ENCODE measurements around the gene OGT.

Gene OGT

GRCh38 chrX:71603618-71604017 is 70.7 kb downstream of the OGT start:
- no peak for DNase-seq (ENCODE audit: extremely low read depth, insufficient read length)
- Histone ChIP-seq H3K4me3 (replicated peaks; ENCODE audit: low read depth, low read length) (no peak overlapping the region), H3K27me3 (replicated peaks; ENCODE audit: control insufficient read depth, insufficient read depth, low read length) (no peaks in the 10 kb centered on the region), H3K36me3 (ENCODE audit: control insufficient read depth, insufficient read depth, low read length) (peaks cover 2% of the 10 kb centered on the region)
- TF ChIP-seq, protein P1, sequence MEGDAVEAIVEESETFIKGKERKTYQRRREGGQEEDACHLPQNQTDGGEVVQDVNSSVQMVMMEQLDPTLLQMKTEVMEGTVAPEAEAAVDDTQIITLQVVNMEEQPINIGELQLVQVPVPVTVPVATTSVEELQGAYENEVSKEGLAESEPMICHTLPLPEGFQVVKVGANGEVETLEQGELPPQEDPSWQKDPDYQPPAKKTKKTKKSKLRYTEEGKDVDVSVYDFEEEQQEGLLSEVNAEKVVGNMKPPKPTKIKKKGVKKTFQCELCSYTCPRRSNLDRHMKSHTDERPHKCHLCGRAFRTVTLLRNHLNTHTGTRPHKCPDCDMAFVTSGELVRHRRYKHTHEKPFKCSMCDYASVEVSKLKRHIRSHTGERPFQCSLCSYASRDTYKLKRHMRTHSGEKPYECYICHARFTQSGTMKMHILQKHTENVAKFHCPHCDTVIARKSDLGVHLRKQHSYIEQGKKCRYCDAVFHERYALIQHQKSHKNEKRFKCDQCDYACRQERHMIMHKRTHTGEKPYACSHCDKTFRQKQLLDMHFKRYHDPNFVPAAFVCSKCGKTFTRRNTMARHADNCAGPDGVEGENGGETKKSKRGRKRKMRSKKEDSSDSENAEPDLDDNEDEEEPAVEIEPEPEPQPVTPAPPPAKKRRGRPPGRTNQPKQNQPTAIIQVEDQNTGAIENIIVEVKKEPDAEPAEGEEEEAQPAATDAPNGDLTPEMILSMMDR (IDR thresholded peaks at IDR 0.05; ENCODE audit: insufficient read depth, low read length, poor library complexity, severe bottlenecking): no peak

- no peak for DNase-seq (ENCODE audit: extremely low read depth, insufficient read length)
- no peaks in the 10 kb centered on the region for H3K27me3 ChIP-seq (replicated peaks; ENCODE audit: control insufficient read depth, insufficient read depth, low read length)
- H3K36me3 ChIP-seq (ENCODE audit: control insufficient read depth, insufficient read depth, low read length): peaks cover 2% of the 10 kb centered on the region
- TF ChIP-seq, protein P1 (IDR thresholded peaks at IDR 0.05; ENCODE audit: insufficient read depth, low read length, poor library complexity, severe bottlenecking): no peak
- no peak overlapping the region for H3K4me3 ChIP-seq (replicated peaks; ENCODE audit: low read depth, low read length)
Observed at GRCh38 chrX:71604141-71604540, 71.2 kb downstream of the OGT start.

DNA sequence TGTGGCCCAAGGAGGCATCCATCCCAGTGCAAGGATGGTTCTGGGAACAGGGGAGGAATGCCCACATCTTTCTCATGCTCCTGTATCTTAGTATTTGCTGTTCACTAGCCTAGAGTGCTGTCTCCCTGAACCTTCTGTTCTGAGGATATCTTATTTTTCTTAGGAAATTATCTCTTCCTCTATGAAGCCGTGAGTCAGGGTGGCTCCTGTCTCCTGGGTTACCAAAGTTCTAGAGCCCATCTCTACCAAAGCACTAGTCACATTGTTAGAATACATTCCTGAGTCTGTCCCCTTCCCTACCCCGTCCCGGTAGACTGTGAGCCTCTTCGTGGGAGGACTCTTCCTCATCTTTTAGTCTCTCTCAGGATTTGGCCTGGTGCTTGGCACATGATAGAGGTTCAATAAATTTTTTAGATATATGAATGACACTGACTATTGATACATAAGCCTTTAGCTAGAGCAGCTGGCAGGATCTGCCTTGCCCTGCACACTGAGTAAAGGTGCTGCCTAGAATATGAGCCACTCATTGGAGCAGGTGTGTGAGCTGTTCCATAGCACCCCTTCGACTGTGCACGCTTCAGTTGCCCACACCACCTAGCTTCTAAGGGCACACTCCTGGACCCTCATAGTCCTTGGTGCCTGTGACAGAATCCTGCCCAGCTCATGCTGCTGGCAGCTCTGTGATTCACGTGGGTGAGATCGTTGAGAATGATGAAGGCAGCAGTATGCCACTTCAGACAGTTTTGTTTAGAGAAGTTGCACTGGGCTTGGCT is 72.1 kb downstream of the OGT start:
- Histone ChIP-seq H3K4me3 (replicated peaks; ENCODE audit: low read depth, low read length) (no peak overlapping the region), H3K36me3 (ENCODE audit: control insufficient read depth, insufficient read depth, low read length) (peaks cover 2% of the 10 kb centered on the region), H3K27me3 (replicated peaks; ENCODE audit: control insufficient read depth, insufficient read depth, low read length) (no peaks in the 10 kb centered on the region)
- TF ChIP-seq, protein P1 (IDR thresholded peaks at IDR 0.05; ENCODE audit: insufficient read depth, low read length, poor library complexity, severe bottlenecking): no peak
- DNase-seq (ENCODE audit: extremely low read depth, insufficient read length): no peak

GRCh38 chrX:71606536-71607216 is 73.8 kb downstream of the OGT start:
- Histone ChIP-seq H3K36me3 (ENCODE audit: control insufficient read depth, insufficient read depth, low read length) (peaks cover 4% of the 10 kb centered on the region), H3K4me3 (replicated peaks; ENCODE audit: low read depth, low read length) (no peak overlapping the region), H3K27me3 (replicated peaks; ENCODE audit: control insufficient read depth, insufficient read depth, low read length) (no peaks in the 10 kb centered on the region)
- no peak for DNase-seq (ENCODE audit: extremely low read depth, insufficient read length)
- TF ChIP-seq, protein P1 (IDR thresholded peaks at IDR 0.05; ENCODE audit: insufficient read depth, low read length, poor library complexity, severe bottlenecking): no peak

GRCh38 chrX:71607488-71607887 is 74.6 kb downstream of the OGT start:
- peaks cover 4% of the 10 kb centered on the region for H3K36me3 ChIP-seq (ENCODE audit: control insufficient read depth, insufficient read depth, low read length)
- no peaks in the 10 kb centered on the region for H3K27me3 ChIP-seq (replicated peaks; ENCODE audit: control insufficient read depth, insufficient read depth, low read length)
- TF ChIP-seq, protein P1 (IDR thresholded peaks at IDR 0.05; ENCODE audit: insufficient read depth, low read length, poor library complexity, severe bottlenecking): no peak
- DNase-seq (ENCODE audit: extremely low read depth, insufficient read length): no peak
- no peak overlapping the region for H3K4me3 ChIP-seq (replicated peaks; ENCODE audit: low read depth, low read length)

Data from GM06990 (cell line).